CD4-positive, alpha-beta T cell (primary cell): ENCODE results near the gene EPS8L3. TPM values are rescaled to one million over a fixed set of nuclear protein-coding genes. Genes with fewer than 3 reads are reported as not detected.

Source experiments
- ATAC-seq: fragments of 200-7000 bp; cut with Tn5 transposase; one replicate; pipeline ENCODE4 v1.10.0; 2022; ENCODE audit warnings: mild to moderate bottlenecking; ENCODE audit not compliant: poor library complexity
- CTCF ChIA-PET: fragments of 350-600 bp; sonication (Branson Sonifier 250); formaldehyde crosslinking; loops from one replicate; lab custom pipeline; 2021; ENCODE audit warnings: antibody characterized with exemption, inconsistent platforms; lab: Charles Lee
- POLR2A ChIA-PET: fragments of 350-600 bp; sonication (Branson Sonifier 250); formaldehyde crosslinking; loops from one replicate; lab custom pipeline; 2021; ENCODE audit warnings: antibody characterized with exemption, inconsistent platforms; lab: Charles Lee
- DNase-seq, 14 experiments: peaks; one replicate each; pipeline ENCODE4 v3.0.0-alpha.2; 2013 to 2020; ENCODE audit warnings: mixed read lengths in 2 of 14
- H3K27ac ChIP-seq, 2 donors: one replicate each; pipeline versions ENCODE4 v1.5.1 to v1.7.0; 2013; ENCODE audit warnings: low read length in 2 of 2, low read depth in 1 of 2, mild to moderate bottlenecking in 1 of 2
- H3K27me3 ChIP-seq, 2 experiments: 1 replicate in 1 of 2; 2 replicates in 1 of 2; pipeline versions ENCODE4 v1.6.1 to v1.7.0; 2013; ENCODE audit warnings: low read length in 2 of 2, control low read depth in 1 of 2, mild to moderate bottlenecking in 1 of 2, moderate library complexity in 1 of 2; ENCODE audit not compliant: insufficient read depth in 2 of 2, control insufficient read depth in 1 of 2
- H3K36me3 ChIP-seq: one replicate; pipeline ENCODE4 v1.6.1; 2013; ENCODE audit warnings: low read length, control low read depth; ENCODE audit not compliant: insufficient read depth
- H3K4me1 ChIP-seq: one replicate; pipeline ENCODE4 v1.6.1; 2013; ENCODE audit warnings: low read length, control low read depth; ENCODE audit not compliant: insufficient read depth
- H3K4me3 ChIP-seq: one replicate; pipeline ENCODE4 v1.5.1; 2013; ENCODE audit warnings: mild to moderate bottlenecking, low read length, moderate library complexity
- H3K9me3 ChIP-seq, 2 experiments: 1 replicate in 1 of 2; 2 replicates in 1 of 2; pipeline versions ENCODE4 v1.6.1 to v1.7.0; 2013; ENCODE audit warnings: low read length in 2 of 2, mild to moderate bottlenecking in 2 of 2, control low read depth in 1 of 2, moderate library complexity in 1 of 2; ENCODE audit not compliant: control insufficient read depth in 1 of 2, insufficient read depth in 1 of 2
- H3K27ac Mint-ChIP-seq: one replicate; pipeline ENCODE4 v1.8.0; 2020; ENCODE audit warnings: mixed read lengths
- H3K27me3 Mint-ChIP-seq: one replicate; pipeline ENCODE4 v1.8.0; 2021; ENCODE audit warnings: mixed read lengths
- H3K36me3 Mint-ChIP-seq: one replicate; pipeline ENCODE4 v1.8.0; 2021; ENCODE audit warnings: low read depth, mixed read lengths
- H3K4me1 Mint-ChIP-seq: one replicate; pipeline ENCODE4 v1.8.0; 2021; ENCODE audit warnings: low read depth, mixed read lengths
- H3K4me3 Mint-ChIP-seq: one replicate; pipeline ENCODE4 v1.8.0; 2020; ENCODE audit warnings: mild to moderate bottlenecking, mixed read lengths
- H3K9me3 Mint-ChIP-seq: one replicate; pipeline ENCODE4 v1.8.0; 2020; ENCODE audit warnings: mixed read lengths
- CTCF ChIP-seq: fragments of 200-600 bp; IDR thresholded peaks from one replicate; pipeline ENCODE4 v1.8.0; 2022; ENCODE audit warnings: antibody characterized with exemption, mild to moderate bottlenecking
- intact Hi-C, 2 experiments: fragments of 100-400 bp; cut with DNase I in 1 of 2; cut with micrococcal nuclease in 1 of 2; formaldehyde crosslinking; loops; one replicate each; pipeline versions ENCODE4 v1.15.1 to v1.9.0; 2023 to 2025; cut with DNase I, micrococcal nuclease
- total RNA-seq, 174 experiments: library from RNA in 2 of 174; stranded (reverse) in 2 of 174; gene quantifications; one replicate each; pipeline ENCODE4 v1.2.3 and lab custom pipeline; 2021 to 2026

Gene EPS8L3
- total RNA-seq, 2 experiments from 2014 or later: not detected

DNA sequence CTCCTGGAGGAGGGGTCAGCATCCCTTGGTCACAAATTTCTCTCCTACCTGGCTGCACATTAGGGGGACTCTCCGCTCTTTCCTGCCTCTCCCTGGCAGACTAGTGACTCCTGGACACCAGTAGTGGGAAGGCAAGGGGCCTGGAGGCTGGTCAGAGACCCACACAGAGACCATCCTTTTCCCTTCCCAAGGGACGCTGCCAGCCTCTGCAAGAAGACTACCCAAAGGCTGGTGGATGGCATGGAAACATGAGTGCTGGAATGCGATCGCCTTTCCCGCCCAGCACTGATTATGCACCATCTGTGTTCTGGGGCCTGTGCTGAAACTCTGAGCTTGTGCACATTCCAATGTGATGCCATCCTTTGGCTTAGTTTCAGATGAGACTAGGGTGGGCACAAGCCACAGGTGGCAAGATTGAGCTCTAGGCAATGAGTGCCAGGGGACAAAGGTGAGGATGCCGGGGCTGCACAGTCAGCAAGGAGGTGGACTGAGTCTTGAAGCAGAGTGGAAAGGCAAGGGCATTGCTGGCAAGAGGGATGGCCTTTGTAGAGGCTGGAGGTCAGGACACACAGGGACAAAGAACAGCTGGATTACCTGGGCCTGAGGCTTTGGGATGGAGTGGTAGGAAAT, 12.6 kb upstream of the EPS8L3 start:
- no peak for ATAC-seq
- Histone ChIP-seq H3K27me3 (no peaks in the 10 kb centered on the region), H3K36me3 (no peaks in the 10 kb centered on the region), H3K4me3 (no peak overlapping the region), H3K27ac (no peak overlapping the region), H3K4me1 (peaks cover 21% of the 10 kb centered on the region), H3K9me3 (peaks cover 0 to 6% of the 10 kb centered on the region in 2 experiments)
- Mint-ChIP-seq H3K4me3 (no peak overlapping the region), H3K27ac (no peak overlapping the region), H3K9me3 (no peaks in the 10 kb centered on the region), H3K4me1 (peaks cover 12% of the 10 kb centered on the region), H3K27me3 (no peaks in the 10 kb centered on the region), H3K36me3 (no peaks in the 10 kb centered on the region)
- POLR2A ChIA-PET: interaction anchor here (0.8 to 2.7 kb wide), 9 partner anchors 15 to 235 kb away, joined by 3 to 44 read pairs (median 4); partner anchors contain the start of gene AHCYL1
- intact Hi-C loops: loop anchor here in 1 of 2 experiments (1.0 kb wide), 1 partner anchor 208 kb away; the partner anchor contains the start of gene AHCYL1
- TF ChIP-seq CTCF: no peak
- CTCF ChIA-PET: interaction anchor here (0.9 to 5.6 kb wide), 12 partner anchors 9 to 253 kb away, joined by 3 to 133 read pairs (median 5); partner anchors contain the start of gene AHCYL1
- DNase-seq: no peak

- DNase-seq (no peak), ATAC-seq (no peak)
- Histone ChIP-seq H3K4me1 (peaks cover 21% of the 10 kb centered on the region), H3K27ac (no peak overlapping the region), H3K4me3 (no peak overlapping the region), H3K36me3 (no peaks in the 10 kb centered on the region), H3K27me3 (no peaks in the 10 kb centered on the region), H3K9me3 (no peaks in the 10 kb centered on the region)
- Mint-ChIP-seq H3K27me3 (no peaks in the 10 kb centered on the region), H3K36me3 (no peaks in the 10 kb centered on the region), H3K9me3 (no peaks in the 10 kb centered on the region), H3K27ac (no peak overlapping the region), H3K4me1 (peaks cover 12% of the 10 kb centered on the region), H3K4me3 (no peak overlapping the region)
- intact Hi-C loops: no loop called here
- ChIA-PET POLR2A (interaction anchor here (0.8 to 2.7 kb wide), 2 partner anchors 16 to 208 kb away, joined by 4 to 44 read pairs; partner anchors contain the start of gene AHCYL1), CTCF (interaction anchor here (5.6 kb wide), 1 partner anchor 209 kb away, joined by 133 read pairs; the partner anchor contains the start of gene AHCYL1)
- no peak for TF ChIP-seq CTCF
These were observed 11.7 kb upstream of the EPS8L3 start for GRCh38 chr1:109775398-109775797.

- H3K4me3 Mint-ChIP-seq: no peak overlapping the region
- H3K27ac Mint-ChIP-seq: no peak overlapping the region
- no peaks in the 10 kb centered on the region for H3K27me3 Mint-ChIP-seq
- ATAC-seq (no peak), DNase-seq (no peak)
- Histone ChIP-seq H3K4me1 (peaks cover 21% of the 10 kb centered on the region), H3K27me3 (no peaks in the 10 kb centered on the region), H3K4me3 (no peak overlapping the region), H3K9me3 (no peaks in the 10 kb centered on the region), H3K27ac (no peak overlapping the region), H3K36me3 (no peaks in the 10 kb centered on the region)
- no peaks in the 10 kb centered on the region for H3K36me3 Mint-ChIP-seq
- TF ChIP-seq CTCF: no peak
- H3K9me3 Mint-ChIP-seq: no peaks in the 10 kb centered on the region
- CTCF ChIA-PET: interaction anchor here (1.5 to 5.6 kb wide), 5 partner anchors 124 to 241 kb away, joined by 3 to 133 read pairs (median 20); partner anchors contain the start of gene AHCYL1
- POLR2A ChIA-PET: interaction anchor here (0.9 to 2.2 kb wide), 6 partner anchors 17 to 261 kb away, joined by 3 to 16 read pairs (median 4); partner anchors contain the start of genes AHCYL1, GNAI3 and STRIP1
- intact Hi-C loops: loop anchor here (1.0 to 5.0 kb wide), 3 partner anchors 82 to 228 kb away; no protein-coding TSS in a partner anchor
- H3K4me1 Mint-ChIP-seq: peaks cover 12% of the 10 kb centered on the region
These were observed 10.3 kb upstream of the EPS8L3 start for GRCh38 chr1:109773900-109774485.
